Sigmoid colon (tissue), 7 donors: ENCODE data around the gene ZSWIM8. TPM values are rescaled to one million over a fixed set of nuclear protein-coding genes. Genes with fewer than 3 reads are reported as not detected.

Experiments used
- DNase-seq: peaks from one replicate; pipeline ENCODE4 v3.0.0-alpha.2; 2019
- H3K27ac ChIP-seq, 4 donors: fragments of 200-600 bp; sonication (generic); one replicate each; pipeline ENCODE4 v1.5.1; 2016 to 2019; ENCODE audit warnings: mild to moderate bottlenecking in 1 of 4
- H3K27me3 ChIP-seq, 3 donors: fragments of 200-600 bp; sonication (generic); one replicate each; pipeline ENCODE4 v1.5.1; 2019; ENCODE audit warnings: mild to moderate bottlenecking in 1 of 3
- H3K36me3 ChIP-seq, 4 donors: fragments of 200-600 bp; sonication (generic); one replicate each; pipeline ENCODE4 v1.5.1; 2016 to 2019
- H3K4me1 ChIP-seq, 4 donors: fragments of 200-600 bp; sonication (generic); one replicate each; pipeline ENCODE4 v1.5.1; 2017 to 2019
- H3K4me3 ChIP-seq, 4 donors: fragments of 200-600 bp; sonication (generic); one replicate each; pipeline ENCODE4 v1.5.1; 2017 to 2019; ENCODE audit warnings: mild to moderate bottlenecking in 2 of 4, moderate library complexity in 1 of 4
- H3K9me3 ChIP-seq, 4 donors: fragments of 200-600 bp in 3 of 4; sonication (generic) in 3 of 4; one replicate each; pipeline versions ENCODE4 v1.5.1 to v1.6.1; 2013 to 2019
- CTCF ChIP-seq, 4 experiments: fragments of 450-650 bp in 3 of 4; fragments of 200-600 bp in 1 of 4; IDR thresholded peaks; one replicate each; pipeline ENCODE4 v1.5.1; 2016 to 2019; ENCODE audit warnings: antibody characterized with exemption in 4 of 4, mild to moderate bottlenecking in 3 of 4, moderate library complexity in 2 of 4
- EP300 ChIP-seq, 4 donors: sonication (generic); formaldehyde crosslinking; IDR thresholded peaks; one replicate each; pipeline ENCODE4 v1.6.1; 2017; ENCODE audit warnings: antibody characterized with exemption in 4 of 4
- POLR2A ChIP-seq, 2 donors: fragments of 450-650 bp; IDR thresholded peaks; one replicate each; pipeline ENCODE4 v1.6.1; 2016; ENCODE audit warnings: antibody characterized with exemption in 2 of 2, mild to moderate bottlenecking in 2 of 2, moderate library complexity in 2 of 2
- POLR2AphosphoS5 ChIP-seq, 4 donors: sonication (generic); formaldehyde crosslinking; IDR thresholded peaks; one replicate each; pipeline ENCODE4 v1.6.1; 2017; ENCODE audit warnings: antibody characterized with exemption in 4 of 4
- WGBS, 2 donors: extraction: QIAGEN DNeasy Blood & Tissue Kit; methylation state at CpG; one replicate each; pipeline ENCODE4 v1.1.7; 2013; 5-methylcytosine and 5-hydroxymethylcytosine counted together
- intact Hi-C: fragments of 100-400 bp; cut with DNase I; formaldehyde crosslinking; loops from one replicate; pipeline ENCODE4 v1.15.1; 2023
- polyA plus RNA-seq, 3 donors: library from polyadenylated mRNA; stranded (reverse); fragments of 200-250 nt; gene quantifications; one replicate each; pipeline ENCODE4 v1.2.3, GENCODE V29; 2013
- total RNA-seq, 4 donors: library from RNA; depleted of rRNA; stranded (reverse); fragments of >200 nt; gene quantifications; one replicate each; pipeline ENCODE4 v1.1.0, GENCODE V29; 2016
- donor health status: healthy with polysubstance abuse.
- donor health status: Bipolar disorder and iron deficiency.
- donor health status: healthy.

Gene ZSWIM8
- total and polyA plus RNA-seq, 7 donors = 34.8 to 138 (median 61.8) TPM

- Histone ChIP-seq H3K4me1 (peaks cover 0 to 39% (median 22%) of the 10 kb centered on the region in 4 donors), H3K27me3 (no peaks in the 10 kb centered on the region), H3K4me3 (no peak overlapping the region), H3K27ac (no peak overlapping the region), H3K36me3 (peaks cover 48 to 77% (median 67%) of the 10 kb centered on the region in 4 donors), H3K9me3 (no peaks in the 10 kb centered on the region)
- intact Hi-C loops = no loop called here
- TF ChIP-seq EP300 (IDR thresholded peaks at IDR 0.05) (no peak), POLR2AphosphoS5 (IDR thresholded peaks at IDR 0.05) (no peak), CTCF (IDR thresholded peaks at IDR 0.05) (no peak), POLR2A (IDR thresholded peaks at IDR 0.05) (no peak)
- DNase-seq = no peak
- 93 to 95% methylated on average over 14 of the region's 14 CpGs for WGBS, 2 donors
Measured at GRCh38 chr10:73806176-73806950, 21.0 kb downstream of the ZSWIM8 start.

- 96 to 97% methylated on average over 14 of the region's 14 CpGs for WGBS, 2 donors
- no peak for DNase-seq
- TF ChIP-seq POLR2A (IDR thresholded peaks at IDR 0.05) (no peak), POLR2AphosphoS5 (IDR thresholded peaks at IDR 0.05) (no peak), CTCF (IDR thresholded peaks at IDR 0.05) (no peak), EP300 (IDR thresholded peaks at IDR 0.05) (no peak)
- H3K9me3 ChIP-seq = no peaks in the 10 kb centered on the region
- no peak overlapping the region for H3K27ac ChIP-seq
- H3K4me3 ChIP-seq = no peak overlapping the region
- H3K27me3 ChIP-seq = no peaks in the 10 kb centered on the region
- H3K36me3 ChIP-seq = peaks cover 37 to 66% (median 57%) of the 10 kb centered on the region in 4 donors
- H3K4me1 ChIP-seq = peaks cover 0 to 39% (median 25%) of the 10 kb centered on the region in 4 donors
- intact Hi-C loops = no loop called here
Measured at GRCh38 chr10:73807471-73807870, 22.1 kb downstream of the ZSWIM8 start.

- 93% methylated on average over 16 of the region's 16 CpGs for WGBS, 2 donors
- H3K9me3 ChIP-seq = no peaks in the 10 kb centered on the region
- intact Hi-C loops = no loop called here
- no peak for DNase-seq
- peaks cover 0 to 39% (median 26%) of the 10 kb centered on the region in 4 donors for H3K4me1 ChIP-seq
- TF ChIP-seq EP300 (IDR thresholded peaks at IDR 0.05) = no peak
- no peak for TF ChIP-seq POLR2AphosphoS5 (IDR thresholded peaks at IDR 0.05)
- TF ChIP-seq CTCF (IDR thresholded peaks at IDR 0.05) = no peak
- TF ChIP-seq POLR2A (IDR thresholded peaks at IDR 0.05) = no peak
- H3K4me3 ChIP-seq = no peak overlapping the region
- peaks cover 30 to 66% (median 51%) of the 10 kb centered on the region in 4 donors for H3K36me3 ChIP-seq
- no peak overlapping the region for H3K27ac ChIP-seq
- H3K27me3 ChIP-seq = no peaks in the 10 kb centered on the region
Measured at GRCh38 chr10:73808021-73808815, 22.8 kb downstream of the ZSWIM8 start.

- TF ChIP-seq EP300 (IDR thresholded peaks at IDR 0.05) (no peak), POLR2A (IDR thresholded peaks at IDR 0.05) (no peak), CTCF (IDR thresholded peaks at IDR 0.05) (no peak), POLR2AphosphoS5 (IDR thresholded peaks at IDR 0.05) (no peak)
- Histone ChIP-seq H3K36me3 (peaks cover 20 to 66% (median 46%) of the 10 kb centered on the region in 4 donors), H3K9me3 (no peaks in the 10 kb centered on the region), H3K4me1 (peaks cover 0 to 39% (median 26%) of the 10 kb centered on the region in 4 donors), H3K27me3 (no peaks in the 10 kb centered on the region), H3K4me3 (no peak overlapping the region), H3K27ac (peak overlapping the region in 1 of 4 donors; percentile 99)
- intact Hi-C loops = no loop called here
- no peak for DNase-seq
- WGBS, 2 donors = 70 to 82% methylated on average over 5 of the region's 5 CpGs
Measured at GRCh38 chr10:73809061-73809818, 23.8 kb downstream of the ZSWIM8 start.
